Jurkat, Clone E6-1 (cell line): ENCODE data around the gene NCAPG.
"Not testable (repeated sequence)": the region's sequence is repeated elsewhere in the genome, so short reads cannot be mapped to it uniquely, and the experiment has no call there.

Experiments
- DNase-seq: peaks from one replicate; pipeline ENCODE4 v3.0.0-alpha.2; 2011; ENCODE audit warnings: low read depth, low spot score
- H3K4me3 ChIP-seq: 2 replicates; pipeline ENCODE4 v1.5.1; 2011; ENCODE audit warnings: mild to moderate bottlenecking, low read length, control low read depth, moderate library complexity

NCAPG gene

GRCh38 chr4:17787315-17787714, 23.5 kb upstream of the NCAPG start:
- no peak for DNase-seq
- no peak overlapping the region for H3K4me3 ChIP-seq

GRCh38 chr4:17788956-17789355, 21.8 kb upstream of the NCAPG start:
- DNase-seq: no peak

GRCh38 chr4:17794730-17795129, 16.0 kb upstream of the NCAPG start:
- H3K4me3 ChIP-seq: no peak overlapping the region
- DNase-seq: no peak

More at GRCh38 chr4:17788956-17789355, 21.8 kb upstream of the NCAPG start:
- no peak overlapping the region for H3K4me3 ChIP-seq

- DNase-seq: no peak
- no peak overlapping the region for H3K4me3 ChIP-seq
Observed at GRCh38 chr4:17797808-17798207, 13.0 kb upstream of the NCAPG start.

GRCh38 chr4:17805580-17806155, 5.1 kb upstream of the NCAPG start:
- H3K4me3 ChIP-seq: no peak overlapping the region
- DNase-seq: no peak

GRCh38 chr4:17807446-17807845, 3.3 kb upstream of the NCAPG start:
- no peak overlapping the region for H3K4me3 ChIP-seq
- DNase-seq: no peak

- peak; percentile 37 for DNase-seq
- H3K4me3 ChIP-seq: peak overlapping the region; percentile 94
Observed at GRCh38 chr4:17809667-17810066, 1.1 kb upstream of the NCAPG start.

- H3K4me3 ChIP-seq: peak overlapping the region; percentile 94
- no peak for DNase-seq
Observed at GRCh38 chr4:17811078-17811603, 362 bp downstream of the NCAPG start.

GRCh38 chr4:17812125-17812524, 1.3 kb downstream of the NCAPG start:
- H3K4me3 ChIP-seq: peak overlapping the region; percentile 94
- DNase-seq: no peak

GRCh38 chr4:17812801-17813200, 2.0 kb downstream of the NCAPG start:
- H3K4me3 ChIP-seq: peak overlapping the region; percentile 94
- no peak for DNase-seq

- no peak overlapping the region for H3K4me3 ChIP-seq
- no peak for DNase-seq
Observed at GRCh38 chr4:17814140-17814539, 3.4 kb downstream of the NCAPG start.

- no peak for DNase-seq
- no peak overlapping the region for H3K4me3 ChIP-seq
Observed at GRCh38 chr4:17816142-17816541, 5.4 kb downstream of the NCAPG start.

GRCh38 chr4:17817027-17817426, 6.2 kb downstream of the NCAPG start:
- H3K4me3 ChIP-seq: no peak overlapping the region
- DNase-seq: peak; percentile 53

GRCh38 chr4:17823871-17824669, 13.3 kb downstream of the NCAPG start:
- H3K4me3 ChIP-seq: no peak overlapping the region
- no peak for DNase-seq

GRCh38 chr4:17846266-17846665, 35.5 kb downstream of the NCAPG start:
- no peak for DNase-seq
- no peak overlapping the region for H3K4me3 ChIP-seq

GRCh38 chr4:17850295-17850694, 39.5 kb downstream of the NCAPG start:
- H3K4me3 ChIP-seq: not testable (repeated sequence)

GRCh38 chr4:17851959-17852358, 41.2 kb downstream of the NCAPG start:
- DNase-seq: no peak
- no peak overlapping the region for H3K4me3 ChIP-seq

More at GRCh38 chr4:17850295-17850694, 39.5 kb downstream of the NCAPG start:
- DNase-seq: not testable (repeated sequence)

GRCh38 chr4:17854036-17854435, 43.3 kb downstream of the NCAPG start:
- H3K4me3 ChIP-seq: no peak overlapping the region
- no peak for DNase-seq

GRCh38 chr4:17859793-17860406, 49.1 kb downstream of the NCAPG start:
- DNase-seq: no peak
- H3K4me3 ChIP-seq: no peak overlapping the region

GRCh38 chr4:17861906-17862305, 51.1 kb downstream of the NCAPG start:
- H3K4me3 ChIP-seq, DNase-seq: not testable (repeated sequence)
